GM21723 (cell line): ENCODE results near the gene AHDC1.

ENCODE experiments used
- ATAC-seq: cut with Tn5 transposase; IDR thresholded peaks from one replicate; pipeline ENCODE4 v1.9.1; 2021; ENCODE audit warnings: mild to moderate bottlenecking, moderate library complexity; ENCODE audit not compliant: unreplicated experiment

AHDC1 gene

DNA sequence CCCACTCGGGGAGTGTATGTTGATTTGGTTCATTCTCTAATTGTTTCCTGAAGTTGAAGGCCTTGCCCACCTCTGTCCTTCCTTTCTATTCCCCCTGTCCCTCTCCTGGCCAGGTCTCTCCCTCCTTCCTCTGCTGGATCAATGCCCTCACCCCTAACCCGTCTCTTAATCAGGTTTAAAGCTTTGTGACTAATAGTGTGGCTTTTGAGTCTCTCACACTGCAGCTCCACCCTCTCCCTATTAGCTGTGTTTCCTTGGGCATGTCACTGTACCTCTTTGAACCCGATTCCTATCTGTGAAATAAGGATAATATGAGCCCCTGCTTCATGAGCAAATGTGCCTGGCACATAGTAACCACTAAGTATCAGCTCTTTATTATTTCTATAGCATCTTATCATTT is 20.5 kb downstream of the AHDC1 start:
- ATAC-seq, result no peak

DNA sequence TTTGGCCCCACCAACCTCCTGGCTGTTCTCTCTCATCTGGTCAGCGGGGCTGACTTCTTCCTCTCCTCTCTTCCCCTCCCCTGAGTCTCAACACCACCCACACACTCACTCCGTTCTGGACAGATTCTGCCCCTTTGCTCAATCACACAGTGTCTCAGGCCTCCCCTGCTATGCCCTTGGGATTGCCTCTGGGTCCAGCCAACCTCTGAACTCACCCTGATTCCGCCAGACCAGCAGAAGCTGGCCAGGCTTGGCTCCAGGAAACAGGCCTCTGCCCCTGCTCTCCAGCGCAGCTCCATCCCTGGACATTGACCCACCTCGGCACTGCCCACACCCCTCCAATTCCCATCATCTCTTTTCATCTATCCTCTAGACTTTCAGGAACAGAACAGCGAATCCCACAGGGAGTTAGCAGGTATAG is 22.1 kb downstream of the AHDC1 start:
- no peak for ATAC-seq

DNA sequence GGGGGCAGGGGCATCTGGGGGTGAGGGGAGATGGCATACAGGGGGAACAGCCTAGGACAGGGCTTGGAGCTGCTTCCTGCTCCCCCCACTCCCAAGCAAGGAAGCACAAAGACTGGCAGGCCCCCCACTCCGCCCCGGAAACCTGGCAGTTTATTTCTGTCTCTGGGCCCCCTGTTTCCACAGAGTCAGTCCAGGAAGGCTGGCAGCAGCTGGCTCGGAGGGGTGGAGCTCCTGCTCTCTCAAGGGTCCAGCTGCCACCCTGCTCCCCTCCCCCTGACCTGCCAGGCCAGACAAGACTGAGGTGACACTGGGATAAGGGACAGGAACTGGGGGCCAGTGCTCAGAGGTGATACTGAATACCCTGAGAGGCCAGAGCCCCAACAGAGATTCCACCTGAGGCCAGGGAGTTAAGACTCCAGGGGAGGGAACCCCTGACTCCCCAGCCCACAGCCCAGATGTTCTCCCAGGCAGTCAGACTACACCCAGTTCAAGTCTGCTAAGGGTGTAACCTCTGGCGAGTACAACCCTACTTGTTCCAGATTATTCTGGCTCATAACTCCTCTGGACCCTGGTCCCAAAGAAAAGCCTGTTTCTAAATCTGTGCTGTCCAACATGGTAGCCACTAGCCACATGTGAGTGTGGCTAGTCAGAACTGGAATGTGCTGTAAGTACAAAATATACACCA is 26.3 kb downstream of the AHDC1 start:
- no peak for ATAC-seq

DNA sequence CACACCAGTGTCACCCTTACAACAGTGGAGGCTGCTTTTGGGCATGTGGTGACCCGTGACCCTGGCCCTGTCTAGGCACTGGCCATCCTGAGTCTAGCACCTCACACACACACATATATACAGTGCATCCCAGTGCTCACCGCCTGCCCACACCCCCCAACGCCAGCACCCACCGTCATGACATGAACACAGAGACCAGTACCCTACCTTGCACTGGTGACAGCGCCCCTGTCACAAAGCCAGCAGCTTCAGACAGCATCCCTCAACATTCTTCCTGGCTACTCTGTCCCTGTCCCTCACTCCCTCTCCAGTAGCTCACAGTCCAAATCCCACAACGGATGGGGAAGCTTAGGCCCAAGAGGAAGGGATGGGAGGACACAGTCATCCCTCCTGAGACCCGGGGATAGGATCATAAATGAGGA is 27.1 kb downstream of the AHDC1 start:
- ATAC-seq, result no peak

DNA sequence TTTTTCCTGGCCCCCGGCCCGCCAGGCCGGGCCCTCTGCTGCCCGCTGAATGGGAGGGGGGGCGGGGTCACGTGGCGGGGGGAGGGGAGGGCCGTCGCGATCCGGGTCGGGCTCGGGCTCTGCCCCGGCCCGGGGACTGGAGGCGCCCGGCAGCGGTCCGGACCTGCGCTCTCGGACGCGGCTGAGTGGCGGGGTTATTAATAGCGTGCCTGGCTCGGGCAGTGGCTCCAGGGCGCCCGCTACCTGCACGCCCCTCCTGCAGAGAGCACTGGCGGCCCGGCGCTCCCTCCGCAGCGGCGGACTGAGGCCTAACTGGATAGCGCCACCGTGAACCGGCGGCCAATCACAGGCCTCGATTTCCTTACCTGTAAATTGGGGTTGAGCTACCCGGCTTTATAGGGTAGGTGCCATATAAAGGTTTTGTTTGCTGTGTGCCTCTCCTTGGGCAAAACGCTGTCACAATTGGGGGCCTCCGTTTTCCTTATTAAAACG is 28.1 kb downstream of the AHDC1 start:
- no peak for ATAC-seq

DNA sequence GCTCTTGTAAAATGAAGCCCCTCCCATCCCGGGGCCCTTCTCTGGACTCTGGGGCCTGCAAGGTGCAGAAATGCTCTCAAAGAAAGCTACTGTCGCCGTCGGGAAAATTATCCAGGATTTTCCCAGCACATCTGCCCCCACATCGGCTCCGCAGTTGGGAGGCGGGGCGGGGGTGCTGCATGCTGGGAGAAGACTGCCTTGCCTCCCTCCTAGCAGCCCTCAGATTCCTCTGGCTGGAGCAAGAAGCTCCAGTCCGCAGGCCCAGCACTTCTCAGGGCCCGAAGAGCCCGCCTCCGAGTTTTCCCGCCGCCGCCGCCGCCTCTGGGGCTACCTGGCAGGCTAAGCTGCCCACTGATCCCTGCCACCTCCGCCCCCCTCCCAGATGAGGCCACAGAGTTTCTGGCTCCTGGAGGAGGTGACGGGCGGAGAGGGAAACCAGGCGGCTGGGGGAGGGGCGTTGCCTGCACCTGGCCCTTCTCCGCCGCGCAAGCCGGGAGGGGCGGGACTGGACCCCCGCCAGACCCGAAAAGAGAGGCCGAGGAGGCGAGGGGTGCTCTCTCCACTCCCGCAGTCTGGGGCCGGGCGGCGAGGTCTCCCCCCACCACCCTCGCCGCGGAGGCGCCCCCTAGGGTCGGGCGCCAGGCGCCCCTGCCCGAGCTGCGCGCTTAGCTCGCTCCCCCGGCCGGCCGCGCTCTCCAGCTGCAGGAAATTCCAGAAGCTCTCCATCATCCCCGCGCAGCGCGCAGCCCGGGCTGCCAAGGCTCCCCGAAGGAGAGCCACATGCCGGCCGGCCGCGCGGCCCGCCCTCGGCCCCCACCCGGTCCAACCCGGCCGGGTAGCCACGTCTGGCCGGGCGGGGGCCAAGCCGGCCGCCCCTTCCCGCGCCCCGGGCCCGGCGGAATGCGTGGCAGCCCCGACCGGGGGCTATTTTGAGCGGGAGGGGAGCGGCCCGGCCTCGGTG is 28.8 kb downstream of the AHDC1 start:
- no peak for ATAC-seq

DNA sequence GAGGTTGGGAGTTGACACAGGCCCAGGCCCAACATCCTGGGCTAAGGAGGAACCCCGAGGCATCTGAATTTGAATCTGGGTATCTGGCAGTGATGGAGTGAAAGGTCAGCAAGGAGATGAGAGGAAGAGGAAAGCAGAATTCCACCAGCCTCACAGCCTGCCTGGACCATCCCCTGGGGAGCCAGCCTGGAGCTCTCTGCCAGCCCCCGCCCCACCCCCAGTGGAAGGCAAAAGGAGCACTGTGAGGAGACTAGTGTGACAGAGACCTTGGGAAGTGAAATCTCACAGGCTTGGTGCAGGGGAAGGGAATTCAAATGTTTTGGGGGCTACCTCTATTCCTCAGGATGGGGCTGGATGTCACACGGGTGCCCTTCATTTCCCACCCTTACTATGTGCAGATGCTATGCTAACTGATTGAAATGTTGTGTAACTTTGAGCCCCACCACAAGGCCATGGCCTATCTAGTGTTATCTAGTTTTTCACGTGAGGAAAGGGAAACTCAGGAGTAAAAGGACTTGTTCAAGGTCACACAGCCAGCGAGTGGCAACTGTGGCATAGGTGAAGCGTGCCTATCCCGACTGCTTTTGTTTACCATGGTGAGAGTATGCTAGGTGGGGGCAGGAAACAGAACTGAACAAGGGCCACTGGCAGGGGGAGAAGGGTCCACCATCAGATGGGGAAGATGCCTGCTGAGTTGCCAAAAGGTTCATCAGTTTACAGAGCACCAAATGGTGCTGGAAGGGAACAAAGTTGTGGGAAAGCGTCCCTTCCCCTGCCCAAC is 29.8 kb downstream of the AHDC1 start:
- ATAC-seq, result no peak

DNA sequence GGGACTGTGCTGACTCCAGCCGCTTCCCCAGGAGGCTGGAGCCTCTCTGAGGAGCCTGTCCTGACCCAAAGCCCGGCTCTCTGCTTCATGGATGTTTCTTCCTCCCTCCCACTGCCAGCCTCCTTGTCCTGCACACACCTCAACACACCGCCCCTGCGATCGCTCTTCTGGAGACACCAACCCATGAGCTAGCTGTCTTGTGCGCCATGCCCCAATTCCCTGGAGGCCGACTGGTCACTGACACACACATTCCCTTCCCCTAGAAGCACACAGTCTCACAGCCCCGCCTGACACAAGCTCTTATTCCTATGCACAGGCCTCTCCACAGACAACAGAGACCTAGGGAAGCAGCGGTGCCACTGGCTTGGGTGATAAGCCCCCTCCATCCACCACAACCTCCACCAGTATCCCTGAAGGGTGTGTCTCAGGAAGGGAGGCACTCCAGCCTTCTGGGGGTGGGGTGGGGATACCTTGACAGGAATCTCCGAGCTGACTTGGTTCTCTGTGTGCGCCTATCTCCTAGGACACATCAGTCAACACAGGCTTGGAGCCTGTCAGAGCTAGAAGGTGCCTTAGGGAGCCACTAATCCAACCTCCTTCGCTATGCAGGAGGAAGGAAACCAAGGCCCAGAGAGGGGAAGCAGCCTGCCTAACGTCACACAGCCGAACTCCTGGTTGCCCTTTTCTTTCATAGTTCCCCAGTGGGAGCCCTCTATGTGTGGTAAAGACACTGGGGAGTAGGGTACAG is 31.1 kb downstream of the AHDC1 start:
- no peak for ATAC-seq

DNA sequence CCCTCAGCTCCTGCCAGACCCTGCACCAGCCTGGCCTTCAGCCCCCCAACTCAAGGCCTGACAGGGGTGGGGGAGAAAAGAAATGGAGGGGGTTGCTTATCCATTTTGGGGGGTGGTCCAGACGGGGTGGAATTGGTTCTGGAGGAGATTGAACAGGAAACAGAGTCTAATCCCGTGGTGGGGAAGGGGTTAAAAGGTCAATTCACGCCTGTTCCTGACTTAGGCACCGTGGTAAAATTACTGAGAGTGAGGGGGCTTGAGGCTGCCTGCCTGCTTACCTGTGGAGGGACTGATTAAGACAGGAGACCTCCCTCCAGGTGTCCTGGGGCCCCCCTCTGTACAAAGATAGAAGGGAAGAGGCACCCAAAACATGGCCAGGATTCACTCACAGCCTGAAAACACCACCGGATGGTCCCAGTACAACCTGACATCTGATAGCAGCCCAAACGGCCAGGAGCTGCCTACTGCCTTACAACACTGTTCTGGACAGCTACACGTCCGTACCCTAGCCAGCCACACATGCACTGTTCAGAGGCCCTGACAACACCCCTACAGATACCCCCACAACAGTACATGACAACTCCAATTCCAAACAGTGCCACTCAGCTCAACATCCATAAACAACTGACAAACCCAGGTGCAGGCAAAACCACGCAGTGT is 31.8 kb downstream of the AHDC1 start:
- no peak for ATAC-seq

DNA sequence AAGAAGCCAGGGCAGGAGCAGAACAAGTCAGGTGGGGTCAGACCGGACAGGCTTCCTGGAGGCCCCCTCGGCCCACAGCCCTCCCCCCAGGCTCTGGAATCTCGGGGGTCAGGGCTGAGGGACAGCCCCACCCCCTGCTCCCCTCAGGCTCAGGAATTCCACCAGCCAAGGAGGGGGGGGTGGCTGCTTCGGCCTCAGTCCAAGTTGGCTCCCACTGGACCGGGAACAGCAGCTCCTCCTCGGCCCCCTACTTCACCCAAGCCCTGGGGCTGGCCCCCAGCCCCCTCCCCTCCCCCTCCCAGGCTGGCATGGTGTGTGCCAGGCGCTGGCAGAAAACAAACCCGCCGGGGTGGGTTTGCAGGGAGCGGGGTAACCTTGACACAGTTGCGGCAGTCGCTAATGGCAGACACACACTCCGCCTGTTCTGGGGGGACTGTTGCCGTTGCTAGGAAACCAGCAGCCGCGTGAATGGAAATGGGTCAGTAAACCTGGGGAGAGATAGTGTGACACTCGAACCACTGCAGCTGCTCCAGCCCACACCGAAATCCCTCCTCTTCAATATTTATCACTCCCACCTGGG is 32.4 kb downstream of the AHDC1 start:
- ATAC-seq, result no peak

DNA sequence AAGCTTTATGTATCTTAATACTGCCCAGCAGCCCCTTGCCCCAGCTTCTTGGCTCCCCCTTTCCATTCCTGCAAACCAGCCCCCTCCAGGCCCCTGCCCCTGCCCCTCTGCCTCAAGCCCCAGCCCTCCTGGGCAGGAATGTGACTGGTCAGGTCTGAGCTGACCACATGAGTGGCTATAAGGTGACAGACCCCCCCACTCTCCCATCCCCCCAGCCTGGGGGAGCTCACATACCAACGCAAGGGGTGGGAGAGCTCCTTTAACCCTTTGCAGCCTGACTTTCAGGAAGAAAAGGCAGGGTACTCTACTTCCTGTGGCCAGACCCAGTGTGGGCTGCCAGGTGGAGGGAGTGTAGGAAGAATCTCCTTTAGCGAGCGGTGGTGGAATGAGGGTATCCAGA is 33.2 kb downstream of the AHDC1 start:
- no peak for ATAC-seq

DNA sequence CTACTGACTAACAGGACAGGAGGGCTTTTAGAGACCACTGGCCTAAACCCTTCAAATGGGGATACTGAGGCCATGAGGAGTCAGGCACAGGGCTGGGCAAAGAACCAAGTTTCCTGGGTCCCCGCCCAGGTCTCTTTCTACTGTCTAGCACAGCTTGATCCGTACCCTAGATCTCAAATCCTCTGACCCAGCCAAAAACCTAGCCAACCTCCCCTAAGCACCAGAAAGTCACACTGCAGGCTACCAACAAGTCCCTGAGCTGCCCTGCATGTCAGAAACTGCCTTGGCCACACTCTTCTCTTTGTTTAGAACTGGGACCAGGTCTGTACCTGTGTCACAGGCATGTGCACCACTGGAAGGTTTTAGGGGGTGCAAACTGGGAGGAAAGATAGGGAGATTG is 33.6 kb downstream of the AHDC1 start:
- ATAC-seq, result no peak

DNA sequence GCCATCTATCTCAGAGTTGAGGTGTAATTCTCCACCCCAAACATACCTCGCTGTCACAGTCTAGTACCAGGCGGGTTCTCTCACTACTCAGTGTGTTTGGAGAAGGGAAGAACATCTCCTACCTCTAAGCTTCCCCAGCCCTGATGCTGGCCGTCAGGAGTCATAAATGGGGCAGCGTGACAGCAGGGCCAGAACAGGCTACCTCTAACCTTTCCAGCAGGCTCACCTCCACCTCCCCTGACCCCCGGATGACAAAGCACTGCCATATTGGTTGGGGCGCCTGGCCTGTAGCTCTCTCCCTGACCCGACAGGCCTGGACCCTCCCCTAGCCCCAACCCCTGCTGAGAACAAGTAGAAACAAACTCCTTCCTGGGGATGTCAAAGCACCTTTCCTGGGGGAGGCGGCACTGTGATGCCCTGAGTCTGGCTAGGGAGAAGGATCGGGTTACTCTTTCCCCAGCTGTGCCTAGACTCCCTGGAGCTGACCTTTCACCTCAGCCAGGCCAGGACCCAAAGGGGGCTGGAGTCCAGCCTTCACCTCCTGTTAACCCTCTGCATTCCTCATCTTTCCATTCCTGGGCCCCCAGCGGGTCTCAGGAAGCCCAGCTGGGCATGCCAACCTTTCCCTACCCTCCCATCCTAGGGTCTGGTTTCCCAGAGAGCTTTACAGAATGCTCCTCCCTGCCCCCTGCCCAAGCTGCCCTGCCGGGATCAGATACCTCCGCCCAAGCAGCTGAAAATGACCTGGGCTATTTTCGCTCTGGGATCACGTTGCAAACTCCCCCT is 34.2 kb downstream of the AHDC1 start:
- ATAC-seq, result no peak

DNA sequence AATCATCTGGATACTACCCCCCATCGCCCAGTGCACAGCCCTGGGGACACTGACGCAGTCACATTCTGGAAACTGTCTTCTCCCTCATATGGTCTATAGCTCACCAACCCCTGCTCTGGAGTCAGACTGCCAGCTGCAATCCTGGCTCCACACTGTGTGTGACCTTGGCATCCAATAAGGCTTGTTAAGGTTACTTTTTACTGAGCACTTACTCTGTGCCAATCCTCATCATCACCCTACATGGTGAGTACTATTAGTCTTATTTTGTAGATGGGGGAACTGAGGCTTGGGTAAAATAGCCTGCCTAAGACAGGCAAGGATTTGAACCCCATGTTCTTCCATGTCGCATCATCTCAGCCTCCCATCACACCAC is 34.9 kb downstream of the AHDC1 start:
- ATAC-seq, result no peak

DNA sequence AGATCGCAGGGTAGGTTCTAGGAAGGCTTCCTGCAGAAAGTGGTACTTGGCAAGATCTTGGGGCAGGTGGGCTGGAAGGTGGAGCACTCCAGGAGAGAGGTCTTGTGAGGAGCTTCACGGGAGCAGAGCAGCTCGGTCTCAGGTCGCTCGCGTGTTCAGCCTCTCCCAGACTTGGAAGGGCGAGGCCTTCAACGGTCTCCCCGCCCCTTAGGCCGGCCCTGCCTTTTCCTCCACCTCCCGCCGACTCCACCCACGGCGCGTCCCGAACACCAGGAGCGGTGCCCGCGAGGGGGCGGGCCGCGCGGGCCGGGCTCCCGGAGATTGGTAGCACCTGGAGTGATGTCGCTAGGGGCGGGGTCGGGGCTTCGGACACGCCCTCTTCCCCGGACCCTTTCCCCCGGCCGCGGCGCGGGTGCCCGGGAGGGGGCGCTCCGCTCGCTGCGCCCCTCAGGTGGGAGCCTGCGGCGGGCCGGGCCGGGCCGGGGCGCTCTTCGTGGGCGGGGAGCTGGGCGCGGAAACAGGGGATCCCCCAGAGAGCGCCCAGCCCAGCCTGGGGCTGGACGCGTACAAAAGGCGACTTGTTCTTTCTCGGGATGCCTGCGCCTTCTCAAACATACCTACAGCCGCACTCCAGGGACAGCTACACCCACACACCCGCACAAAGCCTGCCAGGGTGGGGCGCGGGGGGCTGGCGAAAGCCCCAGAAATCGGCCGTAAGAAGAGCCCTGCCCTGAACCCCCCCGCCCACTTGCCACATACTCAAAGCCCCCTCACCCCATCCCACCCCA is 35.5 kb downstream of the AHDC1 start:
- ATAC-seq, result peak; percentile 85

DNA sequence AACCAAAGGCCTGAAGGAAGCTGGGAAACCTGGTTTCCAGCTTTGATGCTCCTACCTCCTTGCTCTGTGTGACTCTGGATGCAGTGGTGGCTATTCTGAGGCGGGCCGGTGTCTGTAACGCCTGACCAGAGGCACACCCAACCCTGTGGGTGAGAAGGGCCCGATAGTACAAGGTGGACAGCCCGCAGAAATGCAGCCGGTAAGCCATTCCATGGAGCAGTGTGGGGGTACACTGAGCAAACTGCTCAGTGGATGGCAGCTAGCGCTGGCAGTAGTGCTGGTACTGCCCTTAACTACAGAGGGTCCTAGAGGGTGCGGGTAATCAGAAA is 36.0 kb downstream of the AHDC1 start:
- ATAC-seq, result no peak

DNA sequence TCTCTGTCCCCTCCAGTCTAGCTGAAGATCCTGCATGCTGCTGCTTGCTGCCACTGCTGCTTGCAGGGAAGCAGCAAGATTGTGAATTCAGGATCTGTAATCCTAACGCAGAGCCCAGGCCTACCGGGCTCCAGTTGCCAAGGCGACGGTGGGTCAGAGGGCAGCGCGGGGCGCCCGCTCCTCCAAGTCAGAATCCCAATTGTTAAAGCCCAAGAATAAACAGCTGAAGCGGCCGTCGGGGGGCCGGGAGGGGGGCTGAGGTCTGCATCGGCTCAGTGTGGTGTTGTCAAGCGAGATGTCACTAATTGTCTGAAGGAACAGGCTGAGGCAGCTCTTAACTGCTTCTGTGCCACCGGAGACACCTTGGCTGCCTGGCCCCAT is 36.8 kb downstream of the AHDC1 start:
- no peak for ATAC-seq

DNA sequence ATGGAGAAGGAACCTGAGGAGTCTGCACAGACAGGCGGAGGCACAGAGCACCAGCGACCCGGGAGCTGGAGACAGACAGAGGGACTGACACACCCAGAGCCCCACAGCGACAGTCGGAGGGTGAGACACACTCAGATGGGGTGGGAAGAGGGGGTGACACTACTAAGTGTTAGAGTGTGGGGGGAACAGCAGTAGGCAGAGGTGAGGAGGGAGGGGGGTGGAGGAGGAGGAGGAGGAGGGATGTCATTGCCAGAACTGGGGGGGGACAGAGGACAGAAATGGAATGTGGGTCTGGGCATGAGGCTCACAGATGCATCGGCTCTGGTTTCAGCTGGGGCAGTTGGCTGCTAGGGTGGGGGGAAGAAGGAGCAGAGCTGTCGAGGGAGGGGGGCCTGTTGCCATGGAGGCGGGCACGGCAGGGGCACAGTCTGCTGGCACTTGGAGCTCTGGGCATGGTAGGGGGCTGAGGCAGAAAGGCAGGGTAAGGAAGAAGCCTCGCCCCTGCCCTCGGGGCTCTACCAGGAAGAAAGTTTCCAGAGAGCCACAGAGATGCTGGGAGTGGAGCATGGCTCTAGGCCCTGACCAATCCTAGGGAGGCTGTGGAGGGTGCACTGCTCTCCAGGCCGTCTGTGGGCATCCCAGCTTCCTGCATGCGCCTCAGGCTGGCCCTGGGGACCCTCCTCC is 37.3 kb downstream of the AHDC1 start:
- ATAC-seq, result no peak
